Right cardiac atrium (tissue), 5 donors: Measurements from ENCODE around the gene C1S. TPM values are rescaled to one million over a fixed set of nuclear protein-coding genes. Genes with fewer than 3 reads are reported as not detected.
"Not testable (repeated sequence)": the region's sequence is repeated elsewhere in the genome, so short reads cannot be mapped to it uniquely, and the experiment has no call there.

ENCODE experiments used
- ATAC-seq, 2 donors: fragments of 200-7000 bp; cut with Tn5 transposase; one replicate each; pipeline versions ENCODE4 v1.8.0 to v1.9.1; 2020; ENCODE audit warnings: moderate library complexity in 2 of 2, mild to moderate bottlenecking in 1 of 2
- DNase-seq, 3 donors: peaks; one replicate each; pipeline ENCODE4 v3.0.0-alpha.2; 2020
- H3K27ac ChIP-seq: one replicate; pipeline ENCODE4 v1.5.1; 2013; ENCODE audit warnings: mild to moderate bottlenecking, low read length, control low read depth, moderate library complexity
- H3K27me3 ChIP-seq: one replicate; pipeline ENCODE4 v1.6.1; 2013; ENCODE audit not compliant: control insufficient read depth, insufficient read depth
- H3K4me1 ChIP-seq: one replicate; pipeline ENCODE4 v1.6.1; 2013; ENCODE audit warnings: low read length; ENCODE audit not compliant: control insufficient read depth, insufficient read depth
- H3K4me3 ChIP-seq: one replicate; pipeline ENCODE4 v1.5.1; 2013; ENCODE audit warnings: low read length, control low read depth
- H3K9me3 ChIP-seq: one replicate; pipeline ENCODE4 v1.6.1; 2013; ENCODE audit warnings: low read length; ENCODE audit not compliant: control insufficient read depth
- WGBS: extraction: QIAGEN DNeasy Blood & Tissue Kit; methylation state at CpG from one replicate; pipeline ENCODE4 v1.1.7; 2013; 5-methylcytosine and 5-hydroxymethylcytosine counted together
- intact Hi-C, 4 donors: fragments of 100-400 bp; cut with DNase I; formaldehyde crosslinking; loops; one replicate each; pipeline versions ENCODE4 v1.11.0 to v1.14.0; 2022 to 2023
- polyA plus RNA-seq: library from polyadenylated mRNA; stranded (reverse); fragments of 200-250 nt; gene quantifications from one replicate; pipeline ENCODE4 v1.2.3, GENCODE V29; 2013
- total RNA-seq, 4 donors: library from RNA; stranded (reverse); fragmentation: NEBNext Ultra II Directional; extraction: Animal tissue kit (Norgen Biotek cat#: 25700); gene quantifications; one replicate each; pipeline ENCODE4 v1.2.1, GENCODE V29; 2021
- donor health status: healthy with polysubstance abuse.
- donor health status: DM: no; HTN: yes; CAD: no.
- donor health status: DM: no; HTN: no; CAD: no.
- donor health status: DM: no; HTN: yes; CAD: no; lungs with severe emphysema.
- donor health status: DM: yes; HTN: yes; CAD: no.

C1S gene
- total and polyA plus RNA-seq, 5 donors, result 126 to 288 (median 232) TPM

- Histone ChIP-seq H3K4me1 (no peaks in the 10 kb centered on the region), H3K9me3 (no peaks in the 10 kb centered on the region), H3K27me3 (no peaks in the 10 kb centered on the region), H3K4me3 (no peak overlapping the region), H3K27ac (no peak overlapping the region)
- ATAC-seq (no peak), DNase-seq (no peak)
- intact Hi-C loops, result loop anchor here in 1 of 4 donors (10.0 kb wide), 1 partner anchor 149 kb away; the partner anchor contains the start of gene PTPN6
- 87% methylated on average over 14 of the region's 14 CpGs for WGBS
Measured at GRCh38 chr12:7103837-7104584, 43.5 kb downstream of the C1S start.

GRCh38 chr12:7106082-7106481 is 45.6 kb downstream of the C1S start:
- intact Hi-C loops, result loop anchor here in 2 of 4 donors (5.0 to 10.0 kb wide), 2 partner anchors 44 to 151 kb away; partner anchors contain the start of genes C1S (in 1 of the 2) and PTPN6 (in 1 of the 2)
- ATAC-seq (no peak), DNase-seq (no peak)
- Histone ChIP-seq H3K4me1 (peaks cover 2% of the 10 kb centered on the region), H3K4me3 (no peak overlapping the region), H3K27me3 (no peaks in the 10 kb centered on the region), H3K27ac (no peak overlapping the region), H3K9me3 (no peaks in the 10 kb centered on the region)
- 92% methylated on average over 1 of the region's 1 CpG for WGBS

GRCh38 chr12:7107181-7107580 is 46.7 kb downstream of the C1S start:
- H3K9me3 ChIP-seq, H3K4me3 ChIP-seq, H3K4me1 ChIP-seq, DNase-seq, H3K27ac ChIP-seq, H3K27me3 ChIP-seq, ATAC-seq: not testable (repeated sequence)
- intact Hi-C loops, result loop anchor here in 2 of 4 donors (5.0 to 10.0 kb wide), 2 partner anchors 45 to 152 kb away; partner anchors contain the start of genes C1S (in 1 of the 2) and PTPN6 (in 1 of the 2)
- WGBS, result 98% methylated on average over 5 of the region's 5 CpGs

- DNase-seq (no peak), ATAC-seq (no peak)
- H3K9me3 ChIP-seq, result no peaks in the 10 kb centered on the region
- peaks cover 2% of the 10 kb centered on the region for H3K4me1 ChIP-seq
- no peaks in the 10 kb centered on the region for H3K27me3 ChIP-seq
- H3K4me3 ChIP-seq, result peak overlapping the region; percentile 55
- H3K27ac ChIP-seq, result peak overlapping the region; percentile 90
- WGBS, result 51% methylated on average over 3 of the region's 3 CpGs
- intact Hi-C loops, result loop anchor here in 2 of 4 donors (5.0 to 10.0 kb wide), 2 partner anchors 45 to 153 kb away; partner anchors contain the start of genes C1S (in 1 of the 2) and PTPN6 (in 1 of the 2)
Measured at GRCh38 chr12:7107636-7108002, 47.1 kb downstream of the C1S start.

- peak; percentile 82 to 93 (median 90) for DNase-seq
- peak overlapping the region; percentile 55 for H3K4me3 ChIP-seq
- 15% methylated on average over 30 of the region's 30 CpGs for WGBS
- no peaks in the 10 kb centered on the region for H3K9me3 ChIP-seq
- H3K27ac ChIP-seq, result peak overlapping the region; percentile 90
- H3K4me1 ChIP-seq, result peaks cover 2% of the 10 kb centered on the region
- no peaks in the 10 kb centered on the region for H3K27me3 ChIP-seq
- peak; percentile 92 for ATAC-seq
- intact Hi-C loops, result loop anchor here in 2 of 4 donors (5.0 to 10.0 kb wide), 2 partner anchors 46 to 153 kb away; partner anchors contain the start of genes C1S (in 1 of the 2) and PTPN6 (in 1 of the 2)
Measured at GRCh38 chr12:7108003-7108795, 47.7 kb downstream of the C1S start.

- Histone ChIP-seq H3K4me3 (peak within 1 kb of the TSS; percentile 55), H3K9me3 (no peaks in the 10 kb centered on the region), H3K27me3 (no peaks in the 10 kb centered on the region), H3K27ac (peak within 1 kb of the TSS; percentile 90), H3K4me1 (peaks cover 2% of the 10 kb centered on the region)
- ATAC-seq (peak; percentile 86 to 88), DNase-seq (peak; percentile 89 to 97 (median 96))
- intact Hi-C loops, result loop anchor here in 2 of 4 donors (5.0 to 10.0 kb wide), 2 partner anchors 47 to 154 kb away; partner anchors contain the start of genes C1S (in 1 of the 2) and PTPN6 (in 1 of the 2)
- WGBS, result 15% methylated on average over 23 of the region's 23 CpGs
Measured at GRCh38 chr12:7108796-7109571, 48.5 kb downstream of the C1S start, which contains the start of gene C1RL. C1RL (minus strand) TSS chr12:7109214; CDS start chr12:7109180, 34 bp downstream.

GRCh38 chr12:7109572-7109920 is 49.0 kb downstream of the C1S start:
- H3K4me3 ChIP-seq, result no peak overlapping the region
- no peak for ATAC-seq
- no peaks in the 10 kb centered on the region for H3K27me3 ChIP-seq
- H3K4me1 ChIP-seq, result peaks cover 2% of the 10 kb centered on the region
- DNase-seq, result no peak
- no peak overlapping the region for H3K27ac ChIP-seq
- intact Hi-C loops, result loop anchor here in 2 of 4 donors (5.0 to 10.0 kb wide), 2 partner anchors 47 to 155 kb away; partner anchors contain the start of genes C1S (in 1 of the 2) and PTPN6 (in 1 of the 2)
- no peaks in the 10 kb centered on the region for H3K9me3 ChIP-seq
- WGBS, result 58% methylated on average over 5 of the region's 5 CpGs

GRCh38 chr12:7110661-7111060 is 50.1 kb downstream of the C1S start:
- H3K9me3 ChIP-seq, result no peaks in the 10 kb centered on the region

GRCh38 chr12:7112041-7112440 is 51.5 kb downstream of the C1S start:
- Histone ChIP-seq H3K4me3 (no peak overlapping the region), H3K27ac (no peak overlapping the region), H3K27me3 (no peaks in the 10 kb centered on the region), H3K9me3 (no peaks in the 10 kb centered on the region), H3K4me1 (peaks cover 2% of the 10 kb centered on the region)
- 73% methylated on average over 4 of the region's 4 CpGs for WGBS
- intact Hi-C loops, result loop anchor here in 3 of 4 donors (5.0 to 10.0 kb wide), 3 partner anchors 50 to 167 kb away; partner anchors contain the start of genes C12orf57 (in 1 of the 3), C1S (in 1 of the 3) and RNU7-1 (in 1 of the 3)
- DNase-seq (no peak), ATAC-seq (no peak)

More at GRCh38 chr12:7110661-7111060, 50.1 kb downstream of the C1S start:
- intact Hi-C loops, result loop anchor here in 3 of 4 donors (5.0 to 10.0 kb wide), 3 partner anchors 48 to 166 kb away; partner anchors contain the start of genes C12orf57 (in 1 of the 3), C1S (in 1 of the 3) and RNU7-1 (in 1 of the 3)
- no peaks in the 10 kb centered on the region for H3K27me3 ChIP-seq
- DNase-seq (no peak), ATAC-seq (no peak)
- H3K27ac ChIP-seq, result no peak overlapping the region
- no peak overlapping the region for H3K4me3 ChIP-seq
- WGBS, result 88% methylated on average over 5 of the region's 5 CpGs
- H3K4me1 ChIP-seq, result peaks cover 2% of the 10 kb centered on the region
